GM23338 (cell line): ENCODE measurements around the gene IRF6. TPM values are rescaled to one million over a fixed set of nuclear protein-coding genes. Genes with fewer than 3 reads are reported as not detected.

Source experiments
- ATAC-seq: fragments of 200-7000 bp; cut with Tn5 transposase; 3 replicates; pipeline ENCODE4 v1.9.1; 2020
- DNase-seq: peaks from one replicate; pipeline ENCODE4 v3.0.0-alpha.2; 2015; ENCODE audit warnings: low spot score
- H2AFZ ChIP-seq: fragments of 200-600 bp; sonication (generic); 2 replicates; pipeline ENCODE4 v1.8.0; 2016; ENCODE audit warnings: antibody characterized with exemption, mild to moderate bottlenecking, moderate library complexity
- H3F3A ChIP-seq: fragments of 200-600 bp; sonication (generic); replicated peaks from 2 replicates; pipeline ENCODE4 v1.8.0; 2017; ENCODE audit warnings: antibody characterized with exemption, mixed run types, low read depth
- H3K27ac ChIP-seq: fragments of 200-600 bp; sonication (generic); 2 replicates; pipeline ENCODE4 v1.6.1; 2016; ENCODE audit warnings: low read depth
- H3K27me3 ChIP-seq: fragments of 200-600 bp; sonication (generic); 2 replicates; pipeline ENCODE4 v1.8.0; 2016; ENCODE audit warnings: mild to moderate bottlenecking, mixed run types, moderate library complexity; ENCODE audit not compliant: insufficient read depth
- H3K36me3 ChIP-seq: fragments of 200-600 bp; sonication (generic); 2 replicates; pipeline ENCODE4 v1.8.0; 2016; ENCODE audit warnings: mild to moderate bottlenecking; ENCODE audit not compliant: insufficient read depth
- H3K4me1 ChIP-seq: fragments of 200-600 bp; sonication (generic); 2 replicates; pipeline ENCODE4 v1.8.0; 2016; ENCODE audit warnings: mild to moderate bottlenecking, moderate library complexity; ENCODE audit not compliant: insufficient read depth
- H3K4me2 ChIP-seq: fragments of 200-600 bp; sonication (generic); 2 replicates; pipeline ENCODE4 v1.7.1; 2017; ENCODE audit warnings: mixed run types
- H3K4me3 ChIP-seq: fragments of 200-600 bp; sonication (generic); 2 replicates; pipeline ENCODE4 v1.6.1; 2016; ENCODE audit warnings: mixed run types
- H3K79me2 ChIP-seq: fragments of 200-600 bp; sonication (generic); replicated peaks from 2 replicates; pipeline ENCODE4 v1.8.0; 2017; ENCODE audit warnings: mild to moderate bottlenecking; ENCODE audit not compliant: insufficient read depth
- H3K9me2 ChIP-seq: fragments of 200-600 bp; sonication (generic); 2 replicates; pipeline ENCODE4 v1.8.0; 2017; ENCODE audit not compliant: insufficient read depth
- H4K20me1 ChIP-seq: fragments of 200-600 bp; sonication (generic); replicated peaks from 2 replicates; pipeline ENCODE4 v1.8.0; 2017; ENCODE audit warnings: mild to moderate bottlenecking; ENCODE audit not compliant: insufficient read depth
- H3K27ac Mint-ChIP-seq: 2 replicates; pipeline ENCODE4 v1.8.0; 2020; ENCODE audit warnings: inconsistent platforms, mild to moderate bottlenecking, moderate library complexity, mixed read lengths
- H3K27me3 Mint-ChIP-seq: 3 replicates; pipeline ENCODE4 v1.8.0; 2022; ENCODE audit warnings: low read depth, mild to moderate bottlenecking, moderate library complexity, mixed read lengths, inconsistent platforms; ENCODE audit not compliant: insufficient read depth, poor library complexity
- H3K36me3 Mint-ChIP-seq: 3 replicates; pipeline ENCODE4 v1.8.0; 2021; ENCODE audit warnings: low read depth, mild to moderate bottlenecking, inconsistent platforms, moderate library complexity, mixed read lengths
- H3K4me1 Mint-ChIP-seq: 3 replicates; pipeline ENCODE4 v1.8.0; 2020; ENCODE audit warnings: mild to moderate bottlenecking, inconsistent platforms, mixed read lengths
- H3K4me3 Mint-ChIP-seq: 3 replicates; pipeline ENCODE4 v1.8.0; 2021; ENCODE audit warnings: moderate library complexity, mild to moderate bottlenecking, inconsistent platforms, mixed read lengths
- H3K9me3 Mint-ChIP-seq: 3 replicates; pipeline ENCODE4 v1.8.0; 2020; ENCODE audit warnings: moderate library complexity, mild to moderate bottlenecking, inconsistent platforms, mixed read lengths
- CREB1 ChIP-seq: fragments of 250-450 bp; sonication (Bioruptor Pico); IDR thresholded peaks from 2 replicates; pipeline ENCODE4 v1.5.0; 2020; ENCODE audit warnings: low read depth, mild to moderate bottlenecking, moderate library complexity
- CTCF ChIP-seq, 2 experiments: fragments of 200-600 bp in 1 of 2; sonication (generic) in 1 of 2; conservative IDR thresholded peaks; 2 replicates each; pipeline versions ENCODE4 v1.5.1 to v1.6.1; 2016 to 2017; ENCODE audit warnings: antibody characterized with exemption in 2 of 2, low read depth in 2 of 2, mild to moderate bottlenecking in 2 of 2, moderate library complexity in 1 of 2
- EZH2 ChIP-seq: fragments of 200-600 bp; sonication (generic); IDR thresholded peaks from one replicate; pipeline ENCODE4 v1.8.0; 2017; ENCODE audit warnings: antibody characterized with exemption, mild to moderate bottlenecking, low read depth; ENCODE audit not compliant: unreplicated experiment
- JUNB ChIP-seq: IDR thresholded peaks from one replicate; pipeline ENCODE4 v1.6.1; 2016; ENCODE audit warnings: antibody characterized with exemption; ENCODE audit not compliant: unreplicated experiment
- NANOG ChIP-seq: IDR thresholded peaks from 2 replicates; pipeline ENCODE4 v1.6.1; 2016; ENCODE audit warnings: antibody characterized with exemption, borderline replicate concordance
- POLR2AphosphoS5 ChIP-seq: IDR thresholded peaks from 2 replicates; pipeline ENCODE4 v1.6.1; 2016; ENCODE audit warnings: antibody characterized with exemption, low read depth
- STAT1 ChIP-seq: IDR thresholded peaks from one replicate; pipeline ENCODE4 v1.6.1; 2016; ENCODE audit warnings: antibody characterized with exemption; ENCODE audit not compliant: unreplicated experiment
- ZNF114 ChIP-seq: fragments of 250-450 bp; sonication (Bioruptor Pico); IDR thresholded peaks from 2 replicates; pipeline ENCODE4 v1.5.0; 2020; ENCODE audit warnings: mild to moderate bottlenecking, moderate library complexity
- ZNF331 ChIP-seq: fragments of 250-450 bp; sonication (Bioruptor Pico); IDR thresholded peaks from 2 replicates; pipeline ENCODE4 v1.5.0; 2020; ENCODE audit warnings: low read depth, mild to moderate bottlenecking, moderate library complexity
- polyA plus RNA-seq: library from polyadenylated mRNA; unstranded; fragments of >200 nt; fragmentation: Nextera tagmentation; extraction: Ambion mirVana; gene quantifications from 2 replicates; pipeline ENCODE4 v1.2.1, GENCODE V29; 2016
- total RNA-seq: library from RNA; depleted of rRNA; stranded (reverse); fragments of >200 nt; shearing (Covaris generic); gene quantifications from 2 replicates; pipeline ENCODE4 v1.2.3, GENCODE V29; 2014
- TF ChIP-seq, protein P1 (sequence below): fragments of 250-450 bp; sonication (Bioruptor Pico); IDR thresholded peaks from 2 replicates; pipeline ENCODE4 v1.5.0; 2020; ENCODE audit warnings: mild to moderate bottlenecking, moderate library complexity
- TF ChIP-seq, protein P2 (sequence below): IDR thresholded peaks from 2 replicates; pipeline ENCODE4 v1.6.1; 2016; ENCODE audit warnings: antibody characterized with exemption

IRF6 gene
- total and polyA plus RNA-seq, 2 experiments from 2014 or later, result 4.6 to 11.7 TPM

- no peak for TF ChIP-seq CTCF (conservative IDR thresholded peaks at IDR 0.05; ENCODE audit: low read depth in 2 of 2)
- TF ChIP-seq, protein P1, sequence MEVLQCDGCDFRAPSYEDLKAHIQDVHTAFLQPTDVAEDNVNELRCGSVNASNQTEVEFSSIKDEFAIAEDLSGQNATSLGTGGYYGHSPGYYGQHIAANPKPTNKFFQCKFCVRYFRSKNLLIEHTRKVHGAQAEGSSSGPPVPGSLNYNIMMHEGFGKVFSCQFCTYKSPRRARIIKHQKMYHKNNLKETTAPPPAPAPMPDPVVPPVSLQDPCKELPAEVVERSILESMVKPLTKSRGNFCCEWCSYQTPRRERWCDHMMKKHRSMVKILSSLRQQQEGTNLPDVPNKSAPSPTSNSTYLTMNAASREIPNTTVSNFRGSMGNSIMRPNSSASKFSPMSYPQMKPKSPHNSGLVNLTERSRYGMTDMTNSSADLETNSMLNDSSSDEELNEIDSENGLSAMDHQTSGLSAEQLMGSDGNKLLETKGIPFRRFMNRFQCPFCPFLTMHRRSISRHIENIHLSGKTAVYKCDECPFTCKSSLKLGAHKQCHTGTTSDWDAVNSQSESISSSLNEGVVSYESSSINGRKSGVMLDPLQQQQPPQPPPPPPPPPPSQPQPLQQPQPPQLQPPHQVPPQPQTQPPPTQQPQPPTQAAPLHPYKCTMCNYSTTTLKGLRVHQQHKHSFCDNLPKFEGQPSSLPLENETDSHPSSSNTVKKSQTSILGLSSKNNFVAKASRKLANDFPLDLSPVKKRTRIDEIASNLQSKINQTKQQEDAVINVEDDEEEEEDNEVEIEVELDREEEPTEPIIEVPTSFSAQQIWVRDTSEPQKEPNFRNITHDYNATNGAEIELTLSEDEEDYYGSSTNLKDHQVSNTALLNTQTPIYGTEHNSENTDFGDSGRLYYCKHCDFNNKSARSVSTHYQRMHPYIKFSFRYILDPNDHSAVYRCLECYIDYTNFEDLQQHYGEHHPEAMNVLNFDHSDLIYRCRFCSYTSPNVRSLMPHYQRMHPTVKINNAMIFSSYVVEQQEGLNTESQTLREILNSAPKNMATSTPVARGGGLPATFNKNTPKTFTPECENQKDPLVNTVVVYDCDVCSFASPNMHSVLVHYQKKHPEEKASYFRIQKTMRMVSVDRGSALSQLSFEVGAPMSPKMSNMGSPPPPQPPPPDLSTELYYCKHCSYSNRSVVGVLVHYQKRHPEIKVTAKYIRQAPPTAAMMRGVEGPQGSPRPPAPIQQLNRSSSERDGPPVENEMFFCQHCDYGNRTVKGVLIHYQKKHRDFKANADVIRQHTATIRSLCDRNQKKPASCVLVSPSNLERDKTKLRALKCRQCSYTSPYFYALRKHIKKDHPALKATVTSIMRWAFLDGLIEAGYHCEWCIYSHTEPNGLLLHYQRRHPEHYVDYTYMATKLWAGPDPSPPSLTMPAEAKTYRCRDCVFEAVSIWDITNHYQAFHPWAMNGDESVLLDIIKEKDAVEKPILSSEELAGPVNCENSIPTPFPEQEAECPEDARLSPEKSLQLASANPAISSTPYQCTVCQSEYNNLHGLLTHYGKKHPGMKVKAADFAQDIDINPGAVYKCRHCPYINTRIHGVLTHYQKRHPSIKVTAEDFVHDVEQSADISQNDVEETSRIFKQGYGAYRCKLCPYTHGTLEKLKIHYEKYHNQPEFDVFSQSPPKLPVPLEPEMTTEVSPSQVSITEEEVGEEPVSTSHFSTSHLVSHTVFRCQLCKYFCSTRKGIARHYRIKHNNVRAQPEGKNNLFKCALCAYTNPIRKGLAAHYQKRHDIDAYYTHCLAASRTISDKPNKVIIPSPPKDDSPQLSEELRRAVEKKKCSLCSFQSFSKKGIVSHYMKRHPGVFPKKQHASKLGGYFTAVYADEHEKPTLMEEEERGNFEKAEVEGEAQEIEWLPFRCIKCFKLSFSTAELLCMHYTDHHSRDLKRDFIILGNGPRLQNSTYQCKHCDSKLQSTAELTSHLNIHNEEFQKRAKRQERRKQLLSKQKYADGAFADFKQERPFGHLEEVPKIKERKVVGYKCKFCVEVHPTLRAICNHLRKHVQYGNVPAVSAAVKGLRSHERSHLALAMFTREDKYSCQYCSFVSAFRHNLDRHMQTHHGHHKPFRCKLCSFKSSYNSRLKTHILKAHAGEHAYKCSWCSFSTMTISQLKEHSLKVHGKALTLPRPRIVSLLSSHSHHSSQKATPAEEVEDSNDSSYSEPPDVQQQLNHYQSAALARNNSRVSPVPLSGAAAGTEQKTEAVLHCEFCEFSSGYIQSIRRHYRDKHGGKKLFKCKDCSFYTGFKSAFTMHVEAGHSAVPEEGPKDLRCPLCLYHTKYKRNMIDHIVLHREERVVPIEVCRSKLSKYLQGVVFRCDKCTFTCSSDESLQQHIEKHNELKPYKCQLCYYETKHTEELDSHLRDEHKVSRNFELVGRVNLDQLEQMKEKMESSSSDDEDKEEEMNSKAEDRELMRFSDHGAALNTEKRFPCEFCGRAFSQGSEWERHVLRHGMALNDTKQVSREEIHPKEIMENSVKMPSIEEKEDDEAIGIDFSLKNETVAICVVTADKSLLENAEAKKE (CRISPR knock-in tag), result no peak
- TF ChIP-seq CREB1 (CRISPR knock-in tag), result no peak
- TF ChIP-seq STAT1, result no peak
- no peak for TF ChIP-seq NANOG
Measured at GRCh38 chr1:209820986-209821385, 15.0 kb upstream of the IRF6 start (continued).

GRCh38 chr1:209819058-209819457 is 13.1 kb upstream of the IRF6 start:
- no peak for ATAC-seq
- Histone ChIP-seq H3K36me3 (no peaks in the 10 kb centered on the region), H3F3A (no peaks in the 10 kb centered on the region), H3K4me2 (no peak overlapping the region), H3K27me3 (no peaks in the 10 kb centered on the region), H3K27ac (no peak overlapping the region), H4K20me1 (no peaks in the 10 kb centered on the region), H3K9me2 (no peaks in the 10 kb centered on the region), H2AFZ (no peak overlapping the region), H3K4me1 (no peaks in the 10 kb centered on the region), H3K4me3 (no peak overlapping the region), H3K79me2 (no peaks in the 10 kb centered on the region)
- H3K4me1 Mint-ChIP-seq, result peaks cover 7% of the 10 kb centered on the region
- DNase-seq, result no peak
- H3K36me3 Mint-ChIP-seq, result no peaks in the 10 kb centered on the region
- no peak overlapping the region for H3K27ac Mint-ChIP-seq
- H3K9me3 Mint-ChIP-seq, result no peaks in the 10 kb centered on the region; the same call in 2 of the 3 replicates
- peaks cover 10% of the 10 kb centered on the region for H3K27me3 Mint-ChIP-seq
- H3K4me3 Mint-ChIP-seq, result no peak overlapping the region
- TF ChIP-seq EZH2, result no peak
- no peak for TF ChIP-seq POLR2AphosphoS5
- TF ChIP-seq JUNB, result no peak
- TF ChIP-seq, protein P2, sequence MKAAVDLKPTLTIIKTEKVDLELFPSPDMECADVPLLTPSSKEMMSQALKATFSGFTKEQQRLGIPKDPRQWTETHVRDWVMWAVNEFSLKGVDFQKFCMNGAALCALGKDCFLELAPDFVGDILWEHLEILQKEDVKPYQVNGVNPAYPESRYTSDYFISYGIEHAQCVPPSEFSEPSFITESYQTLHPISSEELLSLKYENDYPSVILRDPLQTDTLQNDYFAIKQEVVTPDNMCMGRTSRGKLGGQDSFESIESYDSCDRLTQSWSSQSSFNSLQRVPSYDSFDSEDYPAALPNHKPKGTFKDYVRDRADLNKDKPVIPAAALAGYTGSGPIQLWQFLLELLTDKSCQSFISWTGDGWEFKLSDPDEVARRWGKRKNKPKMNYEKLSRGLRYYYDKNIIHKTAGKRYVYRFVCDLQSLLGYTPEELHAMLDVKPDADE, result no peak
- no peak for TF ChIP-seq ZNF114 (CRISPR knock-in tag)
- TF ChIP-seq ZNF331 (CRISPR knock-in tag), result no peak
- TF ChIP-seq NANOG, result no peak
- TF ChIP-seq CREB1 (CRISPR knock-in tag), result no peak
